ENCODE results near the gene TBX2. TPM values are rescaled to one million over a fixed set of nuclear protein-coding genes. Genes with fewer than 3 reads are reported as not detected.

TBX2 gene
- total and polyA plus RNA-seq, 2 of the 13 experiments (the other 11 are each of a cell fraction or from before 2014, with no cell fraction given), result 2.8 to 15.3 TPM

DNA sequence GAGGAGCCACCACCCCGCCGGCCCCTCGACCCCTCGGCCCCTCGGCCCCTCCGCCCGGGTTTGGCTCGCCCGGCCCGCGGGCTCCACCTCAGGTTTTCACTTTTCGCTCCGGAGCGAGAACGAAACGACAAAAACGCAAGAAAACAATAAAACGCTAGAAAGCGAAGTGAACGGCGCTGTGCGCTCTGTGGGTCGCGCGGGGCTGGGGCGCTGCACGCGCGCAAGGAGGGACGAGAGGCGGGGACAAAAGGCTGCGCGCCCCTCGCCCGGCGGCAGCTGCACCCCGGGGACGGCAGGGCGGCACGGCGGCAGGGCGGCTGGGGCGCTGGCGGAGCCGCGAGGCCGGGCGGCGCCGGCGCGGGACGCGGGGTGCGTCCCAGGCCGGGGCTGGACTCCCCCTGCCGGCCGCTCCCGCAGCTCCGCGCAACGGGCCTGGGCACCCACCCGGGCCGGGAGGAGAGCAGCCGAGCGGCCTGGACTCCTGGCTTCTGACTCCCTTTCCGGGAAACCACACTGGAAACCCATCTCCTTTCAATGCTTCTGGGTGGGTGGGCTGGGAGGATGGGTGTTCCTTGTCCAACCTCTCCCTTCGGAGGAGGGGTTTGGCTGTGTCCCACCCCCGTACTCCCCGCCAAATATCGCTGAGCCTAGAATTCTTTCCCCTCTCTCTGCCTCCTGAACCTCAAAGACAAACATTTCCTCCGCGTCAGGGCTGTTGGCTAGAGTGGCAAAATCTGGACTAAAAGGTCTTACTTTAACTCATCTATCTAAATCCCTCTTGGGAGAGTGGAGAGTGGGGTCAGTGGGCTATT is 9.9 kb downstream of the TBX2 start (continued):
- TF ChIP-seq, protein P1, sequence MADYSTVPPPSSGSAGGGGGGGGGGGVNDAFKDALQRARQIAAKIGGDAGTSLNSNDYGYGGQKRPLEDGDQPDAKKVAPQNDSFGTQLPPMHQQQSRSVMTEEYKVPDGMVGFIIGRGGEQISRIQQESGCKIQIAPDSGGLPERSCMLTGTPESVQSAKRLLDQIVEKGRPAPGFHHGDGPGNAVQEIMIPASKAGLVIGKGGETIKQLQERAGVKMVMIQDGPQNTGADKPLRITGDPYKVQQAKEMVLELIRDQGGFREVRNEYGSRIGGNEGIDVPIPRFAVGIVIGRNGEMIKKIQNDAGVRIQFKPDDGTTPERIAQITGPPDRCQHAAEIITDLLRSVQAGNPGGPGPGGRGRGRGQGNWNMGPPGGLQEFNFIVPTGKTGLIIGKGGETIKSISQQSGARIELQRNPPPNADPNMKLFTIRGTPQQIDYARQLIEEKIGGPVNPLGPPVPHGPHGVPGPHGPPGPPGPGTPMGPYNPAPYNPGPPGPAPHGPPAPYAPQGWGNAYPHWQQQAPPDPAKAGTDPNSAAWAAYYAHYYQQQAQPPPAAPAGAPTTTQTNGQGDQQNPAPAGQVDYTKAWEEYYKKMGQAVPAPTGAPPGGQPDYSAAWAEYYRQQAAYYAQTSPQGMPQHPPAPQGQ (CRISPR knock-in tag; IDR thresholded peaks at IDR 0.05; ENCODE audit: borderline replicate concordance), result no peak
- no peak for TF ChIP-seq RCOR2 (CRISPR knock-in tag; IDR thresholded peaks at IDR 0.05)
- TF ChIP-seq, protein P2, sequence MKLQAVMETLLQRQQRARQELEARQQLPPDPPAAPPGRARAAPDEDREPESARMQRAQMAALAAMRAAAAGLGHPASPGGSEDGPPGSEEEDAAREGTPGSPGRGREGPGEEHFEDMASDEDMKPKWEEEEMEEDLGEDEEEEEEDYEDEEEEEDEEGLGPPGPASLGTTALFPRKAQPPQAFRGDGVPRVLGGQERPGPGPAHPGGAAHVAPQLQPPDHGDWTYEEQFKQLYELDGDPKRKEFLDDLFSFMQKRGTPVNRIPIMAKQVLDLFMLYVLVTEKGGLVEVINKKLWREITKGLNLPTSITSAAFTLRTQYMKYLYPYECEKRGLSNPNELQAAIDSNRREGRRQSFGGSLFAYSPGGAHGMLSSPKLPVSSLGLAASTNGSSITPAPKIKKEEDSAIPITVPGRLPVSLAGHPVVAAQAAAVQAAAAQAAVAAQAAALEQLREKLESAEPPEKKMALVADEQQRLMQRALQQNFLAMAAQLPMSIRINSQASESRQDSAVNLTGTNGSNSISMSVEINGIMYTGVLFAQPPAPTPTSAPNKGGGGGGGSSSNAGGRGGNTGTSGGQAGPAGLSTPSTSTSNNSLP (IDR thresholded peaks at IDR 0.05; ENCODE audit: low read depth, low read length), result no peak
- peak in 1 of 2 experiments; percentile 40; a peak in 1 of 4 replicates for TF ChIP-seq POLR2A (IDR thresholded peaks at IDR 0.05; ENCODE audit: insufficient read depth in 1 of 2, low read depth in 2 of 2, low read length in 2 of 2)
- no peak for TF ChIP-seq NCOA5 (CRISPR knock-in tag; IDR thresholded peaks at IDR 0.05)
- no peak for TF ChIP-seq SETDB1 (CRISPR knock-in tag; IDR thresholded peaks at IDR 0.05; ENCODE audit: borderline replicate concordance)
- TF ChIP-seq ZNF138 (CRISPR knock-in tag; IDR thresholded peaks at IDR 0.05; ENCODE audit: low read depth), result no peak
- TF ChIP-seq ZNF879 (CRISPR knock-in tag; IDR thresholded peaks at IDR 0.05), result no peak
- TF ChIP-seq, protein P3, sequence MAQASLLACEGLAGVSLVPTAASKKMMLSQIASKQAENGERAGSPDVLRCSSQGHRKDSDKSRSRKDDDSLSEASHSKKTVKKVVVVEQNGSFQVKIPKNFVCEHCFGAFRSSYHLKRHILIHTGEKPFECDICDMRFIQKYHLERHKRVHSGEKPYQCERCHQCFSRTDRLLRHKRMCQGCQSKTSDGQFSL (CRISPR knock-in tag; IDR thresholded peaks at IDR 0.05), result no peak; the same call in 1 of the 2 replicates
- TF ChIP-seq, protein P4, sequence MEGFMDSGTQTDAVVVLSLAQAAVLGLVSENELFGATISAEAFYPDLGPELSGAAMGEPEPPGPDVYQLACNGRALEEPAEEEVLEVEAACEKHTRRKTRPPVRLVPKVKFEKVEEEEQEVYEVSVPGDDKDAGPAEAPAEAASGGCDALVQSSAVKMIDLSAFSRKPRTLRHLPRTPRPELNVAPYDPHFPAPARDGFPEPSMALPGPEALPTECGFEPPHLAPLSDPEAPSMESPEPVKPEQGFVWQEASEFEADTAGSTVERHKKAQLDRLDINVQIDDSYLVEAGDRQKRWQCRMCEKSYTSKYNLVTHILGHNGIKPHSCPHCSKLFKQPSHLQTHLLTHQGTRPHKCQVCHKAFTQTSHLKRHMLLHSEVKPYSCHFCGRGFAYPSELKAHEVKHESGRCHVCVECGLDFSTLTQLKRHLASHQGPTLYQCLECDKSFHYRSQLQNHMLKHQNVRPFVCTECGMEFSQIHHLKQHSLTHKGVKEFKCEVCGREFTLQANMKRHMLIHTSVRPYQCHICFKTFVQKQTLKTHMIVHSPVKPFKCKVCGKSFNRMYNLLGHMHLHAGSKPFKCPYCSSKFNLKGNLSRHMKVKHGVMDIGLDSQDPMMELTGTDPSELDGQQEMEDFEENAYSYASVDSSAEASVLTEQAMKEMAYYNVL (CRISPR knock-in tag; IDR thresholded peaks at IDR 0.05; ENCODE audit: borderline replicate concordance), result no peak; the same call in 1 of the 2 replicates
- TF ChIP-seq SNRNP70 (IDR thresholded peaks at IDR 0.05; ENCODE audit: low read depth, low read length), result no peak
- peak; percentile 59 for TF ChIP-seq PHF8 (CRISPR knock-in tag; IDR thresholded peaks at IDR 0.05)
- no peak for TF ChIP-seq ZNF713 (CRISPR knock-in tag; IDR thresholded peaks at IDR 0.05)
- TF ChIP-seq, protein P5, sequence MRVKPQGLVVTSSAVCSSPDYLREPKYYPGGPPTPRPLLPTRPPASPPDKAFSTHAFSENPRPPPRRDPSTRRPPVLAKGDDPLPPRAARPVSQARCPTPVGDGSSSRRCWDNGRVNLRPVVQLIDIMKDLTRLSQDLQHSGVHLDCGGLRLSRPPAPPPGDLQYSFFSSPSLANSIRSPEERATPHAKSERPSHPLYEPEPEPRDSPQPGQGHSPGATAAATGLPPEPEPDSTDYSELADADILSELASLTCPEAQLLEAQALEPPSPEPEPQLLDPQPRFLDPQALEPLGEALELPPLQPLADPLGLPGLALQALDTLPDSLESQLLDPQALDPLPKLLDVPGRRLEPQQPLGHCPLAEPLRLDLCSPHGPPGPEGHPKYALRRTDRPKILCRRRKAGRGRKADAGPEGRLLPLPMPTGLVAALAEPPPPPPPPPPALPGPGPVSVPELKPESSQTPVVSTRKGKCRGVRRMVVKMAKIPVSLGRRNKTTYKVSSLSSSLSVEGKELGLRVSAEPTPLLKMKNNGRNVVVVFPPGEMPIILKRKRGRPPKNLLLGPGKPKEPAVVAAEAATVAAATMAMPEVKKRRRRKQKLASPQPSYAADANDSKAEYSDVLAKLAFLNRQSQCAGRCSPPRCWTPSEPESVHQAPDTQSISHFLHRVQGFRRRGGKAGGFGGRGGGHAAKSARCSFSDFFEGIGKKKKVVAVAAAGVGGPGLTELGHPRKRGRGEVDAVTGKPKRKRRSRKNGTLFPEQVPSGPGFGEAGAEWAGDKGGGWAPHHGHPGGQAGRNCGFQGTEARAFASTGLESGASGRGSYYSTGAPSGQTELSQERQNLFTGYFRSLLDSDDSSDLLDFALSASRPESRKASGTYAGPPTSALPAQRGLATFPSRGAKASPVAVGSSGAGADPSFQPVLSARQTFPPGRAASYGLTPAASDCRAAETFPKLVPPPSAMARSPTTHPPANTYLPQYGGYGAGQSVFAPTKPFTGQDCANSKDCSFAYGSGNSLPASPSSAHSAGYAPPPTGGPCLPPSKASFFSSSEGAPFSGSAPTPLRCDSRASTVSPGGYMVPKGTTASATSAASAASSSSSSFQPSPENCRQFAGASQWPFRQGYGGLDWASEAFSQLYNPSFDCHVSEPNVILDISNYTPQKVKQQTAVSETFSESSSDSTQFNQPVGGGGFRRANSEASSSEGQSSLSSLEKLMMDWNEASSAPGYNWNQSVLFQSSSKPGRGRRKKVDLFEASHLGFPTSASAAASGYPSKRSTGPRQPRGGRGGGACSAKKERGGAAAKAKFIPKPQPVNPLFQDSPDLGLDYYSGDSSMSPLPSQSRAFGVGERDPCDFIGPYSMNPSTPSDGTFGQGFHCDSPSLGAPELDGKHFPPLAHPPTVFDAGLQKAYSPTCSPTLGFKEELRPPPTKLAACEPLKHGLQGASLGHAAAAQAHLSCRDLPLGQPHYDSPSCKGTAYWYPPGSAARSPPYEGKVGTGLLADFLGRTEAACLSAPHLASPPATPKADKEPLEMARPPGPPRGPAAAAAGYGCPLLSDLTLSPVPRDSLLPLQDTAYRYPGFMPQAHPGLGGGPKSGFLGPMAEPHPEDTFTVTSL (CRISPR knock-in tag; IDR thresholded peaks at IDR 0.05; ENCODE audit: borderline replicate concordance), result no peak
- no peak for TF ChIP-seq STAT5B (CRISPR knock-in tag; IDR thresholded peaks at IDR 0.05)
- no peak for TF ChIP-seq NR2F2 (IDR thresholded peaks at IDR 0.05; ENCODE audit: borderline replicate concordance, low read depth)
- TF ChIP-seq HDAC2 (CRISPR knock-in tag; IDR thresholded peaks at IDR 0.05), result no peak
- no peak for TF ChIP-seq ZNF780A (CRISPR knock-in tag; IDR thresholded peaks at IDR 0.05)
